HEK293 (cell line): Measurements from ENCODE around the gene TRPV2.

Source experiments
- BCL11A ChIP-seq: fragments of 450-650 bp; formaldehyde crosslinking; IDR thresholded peaks from 2 replicates; pipeline ENCODE4 v1.5.1; 2016; ENCODE audit warnings: low read depth, missing biosample characterization, missing genetic modification characterization
- GLIS1 ChIP-seq: fragments of 450-650 bp; formaldehyde crosslinking; IDR thresholded peaks from 2 replicates; pipeline ENCODE4 v1.5.1; 2016; ENCODE audit warnings: missing biosample characterization, missing genetic modification characterization
- KLF7 ChIP-seq: fragments of 450-650 bp; formaldehyde crosslinking; IDR thresholded peaks from 2 replicates; pipeline ENCODE4 v1.5.1; 2016; ENCODE audit warnings: missing biosample characterization, missing genetic modification characterization, borderline replicate concordance
- SALL2 ChIP-seq: fragments of 450-650 bp; formaldehyde crosslinking; IDR thresholded peaks from 2 replicates; pipeline ENCODE4 v1.5.0; 2017; ENCODE audit warnings: missing biosample characterization, mild to moderate bottlenecking, missing genetic modification characterization, borderline replicate concordance
- SETDB1 ChIP-seq: IDR thresholded peaks from one replicate; pipeline ENCODE4 v1.6.1; 2017; ENCODE audit warnings: mild to moderate bottlenecking, low read length, moderate library complexity, mixed read lengths; ENCODE audit not compliant: insufficient read length
- TRIM28 ChIP-seq: IDR thresholded peaks from 2 replicates; pipeline ENCODE4 v1.6.1; 2011; ENCODE audit warnings: low read length, control low read depth, borderline replicate concordance
- ZBTB20 ChIP-seq: fragments of 450-650 bp; formaldehyde crosslinking; IDR thresholded peaks from 2 replicates; pipeline ENCODE4 v1.5.1; 2016; ENCODE audit warnings: missing biosample characterization, missing genetic modification characterization
- ZBTB21 ChIP-seq: fragments of 450-650 bp; formaldehyde crosslinking; IDR thresholded peaks from 2 replicates; pipeline ENCODE4 v1.5.1; 2017; ENCODE audit warnings: missing biosample characterization, missing genetic modification characterization
- ZBTB7A ChIP-seq: fragments of 450-650 bp; formaldehyde crosslinking; IDR thresholded peaks from 2 replicates; pipeline ENCODE4 v1.5.1; 2016; ENCODE audit warnings: low read depth, missing biosample characterization, missing genetic modification characterization
- ZFP69B ChIP-seq: fragments of 450-650 bp; formaldehyde crosslinking; IDR thresholded peaks from 2 replicates; pipeline ENCODE4 v1.5.1; 2016; ENCODE audit warnings: missing biosample characterization, missing genetic modification characterization
- ZNF114 ChIP-seq: fragments of 450-650 bp; formaldehyde crosslinking; IDR thresholded peaks from 2 replicates; pipeline ENCODE4 v1.5.0; 2017; ENCODE audit warnings: missing biosample characterization, missing genetic modification characterization
- ZNF133 ChIP-seq: fragments of 450-650 bp; formaldehyde crosslinking; IDR thresholded peaks from 2 replicates; pipeline ENCODE4 v1.5.1; 2016; ENCODE audit warnings: missing biosample characterization, missing genetic modification characterization
- ZNF16 ChIP-seq: fragments of 450-650 bp; formaldehyde crosslinking; IDR thresholded peaks from 2 replicates; pipeline ENCODE4 v1.5.1; 2016; ENCODE audit warnings: low read depth, missing biosample characterization, missing genetic modification characterization
- ZNF174 ChIP-seq: fragments of 450-650 bp; formaldehyde crosslinking; IDR thresholded peaks from 2 replicates; pipeline ENCODE4 v1.5.0; 2017; ENCODE audit warnings: missing biosample characterization, mild to moderate bottlenecking, missing genetic modification characterization
- ZNF202 ChIP-seq: fragments of 450-650 bp; formaldehyde crosslinking; IDR thresholded peaks from 2 replicates; pipeline ENCODE4 v1.5.1; 2016; ENCODE audit warnings: missing biosample characterization, missing genetic modification characterization, borderline replicate concordance
- ZNF223 ChIP-seq: fragments of 450-650 bp; formaldehyde crosslinking; IDR thresholded peaks from 2 replicates; pipeline ENCODE4 v1.5.1; 2016; ENCODE audit warnings: missing biosample characterization, missing genetic modification characterization
- ZNF302 ChIP-seq: fragments of 450-650 bp; formaldehyde crosslinking; IDR thresholded peaks from 2 replicates; pipeline ENCODE4 v1.5.1; 2016; ENCODE audit warnings: missing biosample characterization, missing genetic modification characterization, low read depth
- ZNF366 ChIP-seq: fragments of 450-650 bp; formaldehyde crosslinking; conservative IDR thresholded peaks from 2 replicates; pipeline ENCODE4 v1.5.1; 2016; ENCODE audit warnings: missing biosample characterization, missing genetic modification characterization
- ZNF510 ChIP-seq: fragments of 450-650 bp; formaldehyde crosslinking; IDR thresholded peaks from 2 replicates; pipeline ENCODE4 v1.5.1; 2018; ENCODE audit warnings: mild to moderate bottlenecking, missing genetic modification characterization, missing biosample characterization; ENCODE audit not compliant: insufficient replicate concordance
- ZNF530 ChIP-seq: fragments of 450-650 bp; formaldehyde crosslinking; IDR thresholded peaks from 2 replicates; pipeline ENCODE4 v1.5.1; 2016; ENCODE audit warnings: low read depth, missing biosample characterization, missing genetic modification characterization
- ZNF561 ChIP-seq: fragments of 450-650 bp; IDR thresholded peaks from 2 replicates; pipeline ENCODE4 v1.5.1; 2018; ENCODE audit warnings: missing biosample characterization, missing genetic modification characterization, borderline replicate concordance
- ZNF623 ChIP-seq: fragments of 450-650 bp; formaldehyde crosslinking; IDR thresholded peaks from 2 replicates; pipeline ENCODE4 v1.5.1; 2016; ENCODE audit warnings: missing biosample characterization, missing genetic modification characterization
- ZNF654 ChIP-seq: fragments of 450-650 bp; formaldehyde crosslinking; IDR thresholded peaks from 2 replicates; pipeline ENCODE4 v1.5.1; 2016; ENCODE audit warnings: low read depth, missing biosample characterization, missing genetic modification characterization
- ZNF658 ChIP-seq: fragments of 450-650 bp; formaldehyde crosslinking; IDR thresholded peaks from 2 replicates; pipeline ENCODE4; 2016; ENCODE audit warnings: missing biosample characterization, missing genetic modification characterization
- ZNF664 ChIP-seq: fragments of 450-650 bp; formaldehyde crosslinking; IDR thresholded peaks from 2 replicates; pipeline ENCODE4 v1.5.1; 2016; ENCODE audit warnings: missing biosample characterization, missing genetic modification characterization
- ZNF785 ChIP-seq: fragments of 450-650 bp; formaldehyde crosslinking; IDR thresholded peaks from 2 replicates; pipeline ENCODE4 v1.5.1; 2016; ENCODE audit warnings: missing biosample characterization, missing genetic modification characterization
- TF ChIP-seq, protein P1 (sequence below): fragments of 450-650 bp; formaldehyde crosslinking; IDR thresholded peaks from 2 replicates; pipeline ENCODE4 v1.5.1; 2016; ENCODE audit warnings: missing biosample characterization, missing genetic modification characterization
- TF ChIP-seq, protein P2 (sequence below): fragments of 450-650 bp; formaldehyde crosslinking; IDR thresholded peaks from 2 replicates; pipeline ENCODE4 v1.5.1; 2017; ENCODE audit warnings: missing biosample characterization, mild to moderate bottlenecking, missing genetic modification characterization, moderate library complexity
- TF ChIP-seq, protein P3 (sequence below): fragments of 450-650 bp; formaldehyde crosslinking; IDR thresholded peaks from 2 replicates; pipeline ENCODE4 v1.5.1; 2017; ENCODE audit warnings: missing biosample characterization, missing genetic modification characterization
- TF ChIP-seq, protein P4 (sequence below): fragments of 450-650 bp; IDR thresholded peaks from 2 replicates; pipeline ENCODE4 v1.5.1; 2018; ENCODE audit warnings: missing biosample characterization, missing genetic modification characterization
- TF ChIP-seq, protein P5 (sequence below): fragments of 450-650 bp; formaldehyde crosslinking; IDR thresholded peaks from 2 replicates; pipeline ENCODE4 v1.5.1; 2016; ENCODE audit warnings: missing biosample characterization, missing genetic modification characterization

TRPV2 gene

DNA sequence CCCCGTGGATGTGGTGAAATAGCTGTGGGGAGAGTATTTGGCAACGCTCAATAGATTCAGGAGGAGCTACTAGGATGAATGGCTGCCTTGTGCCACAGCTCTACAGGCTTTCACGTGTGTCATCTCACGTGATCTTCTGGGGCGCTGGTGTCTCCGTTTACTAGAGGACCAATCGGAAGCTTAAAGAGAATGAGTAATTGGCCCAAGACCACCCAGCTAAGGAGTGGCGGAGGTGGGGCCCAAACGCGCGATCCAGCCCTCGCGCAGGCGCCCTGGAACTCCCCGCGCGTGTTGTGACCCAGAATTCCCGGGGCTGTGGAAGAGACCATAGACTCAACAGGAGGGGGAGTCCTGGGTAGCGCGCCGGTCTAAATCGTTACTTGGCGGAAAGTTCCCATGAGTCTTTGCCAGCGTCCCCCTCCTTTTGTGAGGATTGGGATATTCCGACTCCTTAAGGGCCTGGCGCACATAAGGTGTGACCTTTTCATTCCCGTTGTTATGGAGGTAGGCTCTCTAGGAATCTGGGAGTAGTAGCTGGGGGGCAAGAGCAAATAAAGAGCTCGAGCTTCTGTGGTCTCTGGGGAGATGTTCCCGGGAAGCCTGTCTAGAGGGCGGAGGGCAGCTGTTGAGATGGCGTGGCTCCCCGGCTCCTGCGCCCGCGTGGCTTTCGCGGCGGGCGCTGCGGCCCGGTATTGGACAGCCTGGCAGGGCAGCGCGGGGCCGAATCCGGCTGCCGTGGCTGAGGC, 23.4 kb downstream of the TRPV2 start (continued):
- no peak for TF ChIP-seq ZNF654
- TF ChIP-seq ZNF664 (tag by site-specific recombination): no peak
- TF ChIP-seq ZNF223 (tag by site-specific recombination): no peak
- 0 out of 2 replicates have a peak, but pooled peaks have one; percentile 11 for TF ChIP-seq ZNF623 (tag by site-specific recombination)
- TF ChIP-seq SETDB1: peak; percentile 34
- TF ChIP-seq, protein P1, sequence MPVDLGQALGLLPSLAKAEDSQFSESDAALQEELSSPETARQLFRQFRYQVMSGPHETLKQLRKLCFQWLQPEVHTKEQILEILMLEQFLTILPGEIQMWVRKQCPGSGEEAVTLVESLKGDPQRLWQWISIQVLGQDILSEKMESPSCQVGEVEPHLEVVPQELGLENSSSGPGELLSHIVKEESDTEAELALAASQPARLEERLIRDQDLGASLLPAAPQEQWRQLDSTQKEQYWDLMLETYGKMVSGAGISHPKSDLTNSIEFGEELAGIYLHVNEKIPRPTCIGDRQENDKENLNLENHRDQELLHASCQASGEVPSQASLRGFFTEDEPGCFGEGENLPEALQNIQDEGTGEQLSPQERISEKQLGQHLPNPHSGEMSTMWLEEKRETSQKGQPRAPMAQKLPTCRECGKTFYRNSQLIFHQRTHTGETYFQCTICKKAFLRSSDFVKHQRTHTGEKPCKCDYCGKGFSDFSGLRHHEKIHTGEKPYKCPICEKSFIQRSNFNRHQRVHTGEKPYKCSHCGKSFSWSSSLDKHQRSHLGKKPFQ (tag by site-specific recombination): peak; percentile 48
- TF ChIP-seq, protein P2, sequence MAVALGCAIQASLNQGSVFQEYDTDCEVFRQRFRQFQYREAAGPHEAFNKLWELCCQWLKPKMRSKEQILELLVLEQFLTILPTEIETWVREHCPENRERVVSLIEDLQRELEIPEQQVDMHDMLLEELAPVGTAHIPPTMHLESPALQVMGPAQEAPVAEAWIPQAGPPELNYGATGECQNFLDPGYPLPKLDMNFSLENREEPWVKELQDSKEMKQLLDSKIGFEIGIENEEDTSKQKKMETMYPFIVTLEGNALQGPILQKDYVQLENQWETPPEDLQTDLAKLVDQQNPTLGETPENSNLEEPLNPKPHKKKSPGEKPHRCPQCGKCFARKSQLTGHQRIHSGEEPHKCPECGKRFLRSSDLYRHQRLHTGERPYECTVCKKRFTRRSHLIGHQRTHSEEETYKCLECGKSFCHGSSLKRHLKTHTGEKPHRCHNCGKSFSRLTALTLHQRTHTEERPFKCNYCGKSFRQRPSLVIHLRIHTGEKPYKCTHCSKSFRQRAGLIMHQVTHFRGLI: no peak
- peak; percentile 85 for TF ChIP-seq ZFP69B (tag by site-specific recombination)
- peak; percentile 19; the same call in 1 of the 2 replicates for TF ChIP-seq GLIS1 (tag by site-specific recombination)
- TF ChIP-seq, protein P3, sequence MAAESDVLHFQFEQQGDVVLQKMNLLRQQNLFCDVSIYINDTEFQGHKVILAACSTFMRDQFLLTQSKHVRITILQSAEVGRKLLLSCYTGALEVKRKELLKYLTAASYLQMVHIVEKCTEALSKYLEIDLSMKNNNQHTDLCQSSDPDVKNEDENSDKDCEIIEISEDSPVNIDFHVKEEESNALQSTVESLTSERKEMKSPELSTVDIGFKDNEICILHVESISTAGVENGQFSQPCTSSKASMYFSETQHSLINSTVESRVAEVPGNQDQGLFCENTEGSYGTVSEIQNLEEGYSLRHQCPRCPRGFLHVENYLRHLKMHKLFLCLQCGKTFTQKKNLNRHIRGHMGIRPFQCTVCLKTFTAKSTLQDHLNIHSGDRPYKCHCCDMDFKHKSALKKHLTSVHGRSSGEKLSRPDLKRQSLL (tag by site-specific recombination): 0 out of 2 replicates have a peak, but pooled peaks have one; percentile 37
- no peak for TF ChIP-seq ZBTB21 (tag by site-specific recombination)
- no peak for TF ChIP-seq BCL11A (tag by site-specific recombination)
- TF ChIP-seq, protein P4, sequence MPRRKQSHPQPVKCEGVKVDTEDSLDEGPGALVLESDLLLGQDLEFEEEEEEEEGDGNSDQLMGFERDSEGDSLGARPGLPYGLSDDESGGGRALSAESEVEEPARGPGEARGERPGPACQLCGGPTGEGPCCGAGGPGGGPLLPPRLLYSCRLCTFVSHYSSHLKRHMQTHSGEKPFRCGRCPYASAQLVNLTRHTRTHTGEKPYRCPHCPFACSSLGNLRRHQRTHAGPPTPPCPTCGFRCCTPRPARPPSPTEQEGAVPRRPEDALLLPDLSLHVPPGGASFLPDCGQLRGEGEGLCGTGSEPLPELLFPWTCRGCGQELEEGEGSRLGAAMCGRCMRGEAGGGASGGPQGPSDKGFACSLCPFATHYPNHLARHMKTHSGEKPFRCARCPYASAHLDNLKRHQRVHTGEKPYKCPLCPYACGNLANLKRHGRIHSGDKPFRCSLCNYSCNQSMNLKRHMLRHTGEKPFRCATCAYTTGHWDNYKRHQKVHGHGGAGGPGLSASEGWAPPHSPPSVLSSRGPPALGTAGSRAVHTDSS (tag by site-specific recombination): no peak
- no peak for TF ChIP-seq SALL2
- no peak for TF ChIP-seq ZNF16
- TF ChIP-seq ZNF114 (tag by site-specific recombination): no peak
- no peak for TF ChIP-seq ZNF510 (tag by site-specific recombination)
- no peak for TF ChIP-seq ZNF302 (tag by site-specific recombination)
- TF ChIP-seq ZBTB20 (tag by site-specific recombination): no peak
- no peak for TF ChIP-seq ZNF133
- TF ChIP-seq ZNF530 (tag by site-specific recombination): no peak
- no peak for TF ChIP-seq ZBTB7A
- no peak for TF ChIP-seq ZNF785 (tag by site-specific recombination)
- no peak for TF ChIP-seq ZNF658 (tag by site-specific recombination)
- TF ChIP-seq ZNF561 (tag by site-specific recombination): peak; percentile 84
- TF ChIP-seq TRIM28: no peak
- TF ChIP-seq ZNF174 (tag by site-specific recombination): no peak
- TF ChIP-seq ZNF202 (tag by site-specific recombination): no peak
- TF ChIP-seq, protein P5, sequence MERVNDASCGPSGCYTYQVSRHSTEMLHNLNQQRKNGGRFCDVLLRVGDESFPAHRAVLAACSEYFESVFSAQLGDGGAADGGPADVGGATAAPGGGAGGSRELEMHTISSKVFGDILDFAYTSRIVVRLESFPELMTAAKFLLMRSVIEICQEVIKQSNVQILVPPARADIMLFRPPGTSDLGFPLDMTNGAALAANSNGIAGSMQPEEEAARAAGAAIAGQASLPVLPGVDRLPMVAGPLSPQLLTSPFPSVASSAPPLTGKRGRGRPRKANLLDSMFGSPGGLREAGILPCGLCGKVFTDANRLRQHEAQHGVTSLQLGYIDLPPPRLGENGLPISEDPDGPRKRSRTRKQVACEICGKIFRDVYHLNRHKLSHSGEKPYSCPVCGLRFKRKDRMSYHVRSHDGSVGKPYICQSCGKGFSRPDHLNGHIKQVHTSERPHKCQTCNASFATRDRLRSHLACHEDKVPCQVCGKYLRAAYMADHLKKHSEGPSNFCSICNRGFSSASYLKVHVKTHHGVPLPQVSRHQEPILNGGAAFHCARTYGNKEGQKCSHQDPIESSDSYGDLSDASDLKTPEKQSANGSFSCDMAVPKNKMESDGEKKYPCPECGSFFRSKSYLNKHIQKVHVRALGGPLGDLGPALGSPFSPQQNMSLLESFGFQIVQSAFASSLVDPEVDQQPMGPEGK (tag by site-specific recombination): 0 out of 2 replicates have a peak, but pooled peaks have one; percentile 48
- TF ChIP-seq ZNF366: 0 out of 2 replicates have a peak, but pooled peaks have one; percentile 31
- no peak; the same call in 1 of the 2 replicates for TF ChIP-seq KLF7
